Common myeloid progenitor, CD34-positive (primary cell): ENCODE results near the gene GNG14.

Experiments used
- CTCF ChIA-PET: fragments of 350-600 bp; sonication (Branson Sonifier 250); formaldehyde crosslinking; loops from one replicate; lab custom pipeline; 2021; ENCODE audit warnings: antibody characterized with exemption; lab: Charles Lee
- POLR2A ChIA-PET: fragments of 350-600 bp; sonication (Branson Sonifier 250); formaldehyde crosslinking; loops from one replicate; lab custom pipeline; 2021; ENCODE audit warnings: antibody characterized with exemption; lab: Charles Lee
- DNase-seq, 3 donors: peaks; one replicate each; pipeline versions ENCODE4 v3.0.0 to v3.0.0-alpha.2; 2013
- H3K27ac ChIP-seq, 2 experiments: 1 replicate in 1 of 2; 2 replicates in 1 of 2; pipeline ENCODE4 v1.7.0; 2013; ENCODE audit warnings: inconsistent platforms in 2 of 2, low read length in 2 of 2, mild to moderate bottlenecking in 2 of 2, low read depth in 1 of 2, moderate library complexity in 1 of 2; ENCODE audit not compliant: severe bottlenecking in 2 of 2, insufficient read depth in 1 of 2, poor library complexity in 1 of 2
- H3K27me3 ChIP-seq, 5 experiments: replicated peaks in 2 of 5; 1 replicate in 3 of 5; 2 replicates in 2 of 5; pipeline versions ENCODE4 v1.6.1 to v1.7.0; 2013; ENCODE audit warnings: low read length in 4 of 5, mild to moderate bottlenecking in 2 of 5, moderate library complexity in 2 of 5, inconsistent platforms in 1 of 5; ENCODE audit not compliant: insufficient read depth in 5 of 5, control insufficient read depth in 4 of 5
- H3K36me3 ChIP-seq, 4 experiments: 1 replicate in 2 of 4; 2 replicates in 2 of 4; pipeline versions ENCODE4 v1.6.1 to v1.7.0; 2013; ENCODE audit warnings: low read length in 3 of 4, control low read depth in 1 of 4, mild to moderate bottlenecking in 1 of 4; ENCODE audit not compliant: control insufficient read depth in 4 of 4, insufficient read depth in 4 of 4
- H3K4me1 ChIP-seq, 4 experiments: 1 replicate in 3 of 4; 2 replicates in 1 of 4; pipeline versions ENCODE4 v1.6.1 to v1.7.1; 2013; ENCODE audit warnings: low read length in 3 of 4, mild to moderate bottlenecking in 3 of 4, control low read depth in 1 of 4, inconsistent platforms in 1 of 4, moderate library complexity in 1 of 4; ENCODE audit not compliant: control insufficient read depth in 4 of 4, insufficient read depth in 4 of 4; ENCODE audit errors: control extremely low read depth in 1 of 4
- H3K4me3 ChIP-seq, 7 experiments: 1 replicate in 4 of 7; 2 replicates in 3 of 7; pipeline versions ENCODE4 v1.5.1 to v1.7.0; 2013; ENCODE audit warnings: mild to moderate bottlenecking in 7 of 7, low read length in 6 of 7, moderate library complexity in 6 of 7, inconsistent platforms in 2 of 7, low read depth in 2 of 7, control low read depth in 1 of 7; ENCODE audit not compliant: insufficient read depth in 4 of 7, control insufficient read depth in 1 of 7; ENCODE audit errors: extremely low read depth in 1 of 7
- H3K9me3 ChIP-seq, 5 experiments: 1 replicate in 4 of 5; 2 replicates in 1 of 5; pipeline versions ENCODE4 v1.6.1 to v1.7.1; 2013; ENCODE audit warnings: low read length in 4 of 5, mild to moderate bottlenecking in 2 of 5, inconsistent platforms in 1 of 5, low read depth in 1 of 5, moderate library complexity in 1 of 5; ENCODE audit not compliant: control insufficient read depth in 4 of 5, insufficient read depth in 2 of 5; ENCODE audit errors: control extremely low read depth in 1 of 5
- WGBS: methylation state at CpG from one replicate; pipeline ENCODE4 v1.1.5; 2013; ENCODE audit not compliant: insufficient coverage; 5-methylcytosine and 5-hydroxymethylcytosine counted together

GNG14 gene

GRCh38 chr19:12670159-12670928 lies 17.5 kb upstream of the GNG14 start:
- H3K27ac ChIP-seq: peak overlapping the region; percentile 100
- H3K4me3 ChIP-seq: peak overlapping the region; percentile 83 to 98 (median 96)
- no peak for DNase-seq
- peaks cover 4 to 46% (median 37%) of the 10 kb centered on the region in 4 experiments for H3K4me1 ChIP-seq
- peaks cover under 1 to 32% (median 23%) of the 10 kb centered on the region in 4 experiments for H3K36me3 ChIP-seq
- POLR2A ChIA-PET: no interaction called here
- H3K27me3 ChIP-seq: no peaks in the 10 kb centered on the region
- 58% methylated on average over 21 of the region's 26 CpGs for WGBS
- CTCF ChIA-PET: interaction anchor here (0.6 to 2.9 kb wide), 9 partner anchors 9 to 540 kb away, joined by 3 to 27 read pairs (median 3); no protein-coding TSS in a partner anchor
- H3K9me3 ChIP-seq: no peaks in the 10 kb centered on the region

- Histone ChIP-seq H3K27me3 (no peaks in the 10 kb centered on the region), H3K4me3 (no peak overlapping the region), H3K9me3 (no peaks in the 10 kb centered on the region), H3K4me1 (peaks cover 4 to 26% (median 22%) of the 10 kb centered on the region in 4 experiments), H3K36me3 (peaks cover 8 to 53% (median 43%) of the 10 kb centered on the region in 4 experiments), H3K27ac (no peak overlapping the region)
- ChIA-PET CTCF (interaction anchor here (0.7 to 2.9 kb wide), 14 partner anchors 10 to 613 kb away, joined by 3 to 27 read pairs (median 5); partner anchors contain the start of gene FBXW9), POLR2A (no interaction called here)
- 100% methylated on average over 1 of the region's 10 CpGs for WGBS
- no peak for DNase-seq
These were observed 15.1 kb upstream of the GNG14 start for GRCh38 chr19:12672744-12673143.

GRCh38 chr19:12675399-12675798 lies 12.4 kb upstream of the GNG14 start:
- ChIA-PET CTCF (interaction anchor here (3.6 kb wide), 1 partner anchor 21 kb away, joined by 27 read pairs; the partner anchor contains the start of gene FBXW9), POLR2A (no interaction called here)
- Histone ChIP-seq H3K27me3 (no peaks in the 10 kb centered on the region), H3K4me1 (peaks cover 0 to 11% (median 9%) of the 10 kb centered on the region in 4 experiments), H3K4me3 (no peak overlapping the region), H3K36me3 (peaks cover 8 to 68% (median 59%) of the 10 kb centered on the region in 4 experiments), H3K27ac (no peak overlapping the region), H3K9me3 (no peaks in the 10 kb centered on the region)
- DNase-seq: no peak
- 98% methylated on average over 10 of the region's 10 CpGs for WGBS

GRCh38 chr19:12675940-12676339 lies 11.9 kb upstream of the GNG14 start:
- H3K4me3 ChIP-seq: no peak overlapping the region
- H3K27me3 ChIP-seq: no peaks in the 10 kb centered on the region
- no peak for DNase-seq
- H3K4me1 ChIP-seq: peaks cover 0 to 9% (median 6%) of the 10 kb centered on the region in 4 experiments
- no peak overlapping the region for H3K27ac ChIP-seq
- ChIA-PET CTCF (interaction anchor here (1.1 to 3.6 kb wide), 7 partner anchors 9 to 172 kb away, joined by 3 to 27 read pairs (median 4); partner anchors contain the start of genes FBXW9, MAN2B1 and WDR83), POLR2A (no interaction called here)
- no peaks in the 10 kb centered on the region for H3K9me3 ChIP-seq
- WGBS: over 99% methylated on average over 15 of the region's 15 CpGs
- H3K36me3 ChIP-seq: peaks cover 8 to 68% (median 59%) of the 10 kb centered on the region in 4 experiments

GRCh38 chr19:12676384-12676792 lies 11.4 kb upstream of the GNG14 start:
- WGBS: 34% methylated on average over 4 of the region's 4 CpGs
- H3K27ac ChIP-seq: no peak overlapping the region
- POLR2A ChIA-PET: no interaction called here

GRCh38 chr19:12676928-12677327 lies 10.9 kb upstream of the GNG14 start:
- no peaks in the 10 kb centered on the region for H3K27me3 ChIP-seq
- ChIA-PET CTCF (interaction anchor here (0.6 to 3.6 kb wide), 15 partner anchors 10 to 216 kb away, joined by 3 to 27 read pairs (median 4); partner anchors contain the start of genes FBXW9, MAN2B1 and WDR83), POLR2A (no interaction called here)
- peaks cover 0 to 13% (median 11%) of the 10 kb centered on the region in 4 experiments for H3K4me1 ChIP-seq
- H3K27ac ChIP-seq: no peak overlapping the region
- DNase-seq: no peak
- H3K4me3 ChIP-seq: no peak overlapping the region
- H3K9me3 ChIP-seq: no peaks in the 10 kb centered on the region
- peaks cover 8 to 68% (median 58%) of the 10 kb centered on the region in 4 experiments for H3K36me3 ChIP-seq
- 95% methylated on average over 10 of the region's 12 CpGs for WGBS

More at GRCh38 chr19:12676384-12676792, 11.4 kb upstream of the GNG14 start:
- Histone ChIP-seq H3K9me3 (no peaks in the 10 kb centered on the region), H3K4me3 (no peak overlapping the region), H3K36me3 (peaks cover 8 to 68% (median 59%) of the 10 kb centered on the region in 4 experiments), H3K27me3 (no peaks in the 10 kb centered on the region), H3K4me1 (peaks cover 0 to 11% (median 10%) of the 10 kb centered on the region in 4 experiments)
- CTCF ChIA-PET: interaction anchor here (0.6 to 3.6 kb wide), 14 partner anchors 10 to 215 kb away, joined by 3 to 27 read pairs (median 4); partner anchors contain the start of genes FBXW9, MAN2B1 and WDR83
- DNase-seq: peak; percentile 80 to 88 (median 82)
